HG02678 (cell line): ENCODE data around the gene ZNF248.
"Not testable (repeated sequence)": the region's sequence is repeated elsewhere in the genome, so short reads cannot be mapped to it uniquely, and the experiment has no call there.

ENCODE experiments used
- ATAC-seq: cut with Tn5 transposase; IDR thresholded peaks from one replicate; pipeline ENCODE4 v1.9.1; 2021; ENCODE audit warnings: mild to moderate bottlenecking, moderate library complexity; ENCODE audit not compliant: unreplicated experiment

ZNF248 gene

DNA sequence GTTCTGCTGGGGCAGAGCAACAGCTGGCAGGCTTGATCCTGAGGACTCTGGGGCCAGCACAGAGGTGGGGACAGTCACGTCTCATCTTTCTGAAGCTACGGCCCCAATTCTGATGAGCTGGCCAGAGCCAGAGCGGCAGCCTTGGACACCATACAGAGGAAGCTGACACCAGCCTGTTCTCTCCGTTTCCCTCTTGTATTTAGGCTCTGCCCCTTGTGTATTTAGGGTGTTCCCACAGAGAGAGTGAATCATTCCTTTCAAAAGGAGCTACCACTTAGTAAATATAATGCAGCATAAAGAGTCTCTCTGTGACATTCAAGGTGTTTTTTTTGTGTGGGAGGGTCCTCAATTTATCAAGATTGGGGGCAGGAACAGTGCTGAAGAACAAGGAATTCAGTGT, 109.2 kb downstream of the ZNF248 start:
- no peak for ATAC-seq

GRCh38 chr10:37747081-37747480, 110.3 kb downstream of the ZNF248 start:
- ATAC-seq, result no peak

DNA sequence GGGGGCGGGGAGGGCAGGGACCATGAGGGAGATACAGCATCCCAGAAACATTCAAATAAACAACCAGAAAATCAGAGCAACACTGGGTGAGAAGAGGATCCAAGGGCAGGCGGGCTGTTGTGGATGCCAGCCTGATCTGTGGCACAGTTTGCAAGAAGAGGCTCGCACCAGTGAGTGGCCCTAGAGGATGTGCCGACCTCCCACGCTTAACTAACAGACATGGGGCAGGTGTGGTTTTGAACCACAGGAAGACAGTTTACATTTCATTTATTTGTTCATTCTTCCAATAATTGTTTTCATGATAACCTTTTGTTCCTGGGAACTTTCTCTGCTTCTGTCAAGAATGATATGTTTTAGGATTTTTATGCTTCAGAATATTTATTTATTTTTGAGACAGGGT, 115.6 kb downstream of the ZNF248 start:
- ATAC-seq, result no peak

GRCh38 chr10:37739181-37739580, 118.2 kb downstream of the ZNF248 start:
- ATAC-seq, result no peak

GRCh38 chr10:37738241-37738640, 119.2 kb downstream of the ZNF248 start:
- ATAC-seq, result not testable (repeated sequence)

GRCh38 chr10:37737336-37737735, 120.1 kb downstream of the ZNF248 start:
- ATAC-seq, result no peak

- ATAC-seq, result no peak
These were observed 121.3 kb downstream of the ZNF248 start for GRCh38 chr10:37736120-37736519.

- no peak for ATAC-seq
These were observed 122.4 kb downstream of the ZNF248 start for GRCh38 chr10:37734971-37735370.
